NCI-H2171 treated with DMSO at 0.1 percent for 48 hours (cell line): ENCODE results near the gene CTSK.
"Not testable (repeated sequence)": the region's sequence is repeated elsewhere in the genome, so short reads cannot be mapped to it uniquely, and the experiment has no call there.

Source experiments
- DNase-seq: peaks from one replicate; lab custom pipeline; 2025; lab: John Stamatoyannopoulos, UW

CTSK gene

GRCh38 chr1:150808121-150808520 lies at the start of gene CTSK:
CTSK (minus strand) TSS chr1:150808260; CDS start chr1:150806805, 1,455 bp downstream.
- no peak for DNase-seq

- not testable (repeated sequence) for DNase-seq
These were observed 44.7 kb upstream of the CTSK start for GRCh38 chr1:150852734-150853133.

- not testable (repeated sequence) for DNase-seq
These were observed 42.8 kb upstream of the CTSK start for GRCh38 chr1:150850801-150851362.

- DNase-seq: no peak
These were observed 38.5 kb upstream of the CTSK start for GRCh38 chr1:150846473-150847146.

GRCh38 chr1:150843474-150843873 lies 35.4 kb upstream of the CTSK start:
- no peak for DNase-seq

- DNase-seq: no peak
These were observed 34.9 kb upstream of the CTSK start for GRCh38 chr1:150842964-150843363.

- no peak for DNase-seq
These were observed 34.3 kb upstream of the CTSK start for GRCh38 chr1:150842343-150842742.

GRCh38 chr1:150841626-150842025 lies 33.6 kb upstream of the CTSK start:
- DNase-seq: no peak

- DNase-seq: not testable (repeated sequence)
These were observed 32.8 kb upstream of the CTSK start for GRCh38 chr1:150840850-150841249.

- peak; percentile 80 for DNase-seq
These were observed 28.2 kb upstream of the CTSK start for GRCh38 chr1:150836129-150836773.

GRCh38 chr1:150833961-150834360 lies 25.9 kb upstream of the CTSK start:
- not testable (repeated sequence) for DNase-seq

GRCh38 chr1:150832597-150832996 lies 24.5 kb upstream of the CTSK start:
- DNase-seq: no peak

GRCh38 chr1:150829751-150830150 lies 21.7 kb upstream of the CTSK start:
- DNase-seq: no peak

GRCh38 chr1:150826299-150826698 lies 18.2 kb upstream of the CTSK start:
- DNase-seq: no peak

- no peak for DNase-seq
These were observed 12.9 kb upstream of the CTSK start for GRCh38 chr1:150820730-150821512.

GRCh38 chr1:150815871-150816270 lies 7.8 kb upstream of the CTSK start:
- DNase-seq: no peak

- DNase-seq: no peak
These were observed 5.1 kb upstream of the CTSK start for GRCh38 chr1:150813028-150813707.

- no peak for DNase-seq
These were observed 3.0 kb upstream of the CTSK start for GRCh38 chr1:150810958-150811659.

- no peak for DNase-seq
These were observed 1.6 kb upstream of the CTSK start for GRCh38 chr1:150809651-150810050.

- no peak for DNase-seq
These were observed 786 bp upstream of the CTSK start for GRCh38 chr1:150808846-150809245.

- DNase-seq: no peak
These were observed 624 bp downstream of the CTSK start for GRCh38 chr1:150807249-150808023.
